WI38 (cell line): ENCODE measurements around the gene TADA2B.

ENCODE experiments used
- H3K4me3 ChIP-seq: 2 replicates; pipeline ENCODE4 v1.5.1; 2011; ENCODE audit warnings: low read depth, mild to moderate bottlenecking, control low read depth, low read length
- TF ChIP-seq, protein P1 (sequence below): IDR thresholded peaks from 2 replicates; pipeline ENCODE4 v1.5.1; 2012; ENCODE audit warnings: low read depth, mild to moderate bottlenecking, control low read depth, low read length

TADA2B gene

DNA sequence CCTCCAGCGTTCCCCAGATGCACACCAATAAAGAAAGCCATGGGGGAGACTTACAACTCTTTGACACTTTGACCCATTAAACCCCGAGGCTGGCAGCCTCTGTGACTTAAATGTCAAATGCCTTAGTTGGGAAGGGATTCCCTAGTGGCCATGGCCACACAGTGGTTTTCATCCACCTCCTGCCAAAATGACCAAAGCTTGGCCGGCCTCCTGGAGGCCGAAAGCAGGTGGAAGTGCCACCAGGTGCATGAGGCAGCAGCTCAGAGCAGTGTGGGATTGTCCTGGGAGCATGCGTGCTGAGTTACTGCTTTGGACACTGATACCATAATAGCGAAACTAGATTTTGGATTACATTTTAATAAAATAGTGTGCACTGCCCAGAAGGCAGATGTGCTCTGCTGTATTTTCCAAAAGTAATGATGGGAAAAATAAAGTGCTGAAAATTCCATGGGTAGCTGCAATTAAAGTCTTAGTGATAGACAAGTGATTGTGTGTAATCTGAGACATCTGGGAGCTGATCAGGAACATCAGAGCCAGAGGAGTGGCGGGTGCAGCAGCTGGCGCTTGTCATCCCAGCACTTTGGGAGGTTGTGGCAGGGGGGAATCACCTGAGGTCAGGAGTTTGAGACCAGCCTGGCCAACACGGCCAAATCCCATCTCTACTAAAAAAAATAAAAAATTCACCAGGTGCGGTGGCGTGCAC, 39.8 kb upstream of the TADA2B start:
- no peak overlapping the region for H3K4me3 ChIP-seq
- TF ChIP-seq, protein P1, sequence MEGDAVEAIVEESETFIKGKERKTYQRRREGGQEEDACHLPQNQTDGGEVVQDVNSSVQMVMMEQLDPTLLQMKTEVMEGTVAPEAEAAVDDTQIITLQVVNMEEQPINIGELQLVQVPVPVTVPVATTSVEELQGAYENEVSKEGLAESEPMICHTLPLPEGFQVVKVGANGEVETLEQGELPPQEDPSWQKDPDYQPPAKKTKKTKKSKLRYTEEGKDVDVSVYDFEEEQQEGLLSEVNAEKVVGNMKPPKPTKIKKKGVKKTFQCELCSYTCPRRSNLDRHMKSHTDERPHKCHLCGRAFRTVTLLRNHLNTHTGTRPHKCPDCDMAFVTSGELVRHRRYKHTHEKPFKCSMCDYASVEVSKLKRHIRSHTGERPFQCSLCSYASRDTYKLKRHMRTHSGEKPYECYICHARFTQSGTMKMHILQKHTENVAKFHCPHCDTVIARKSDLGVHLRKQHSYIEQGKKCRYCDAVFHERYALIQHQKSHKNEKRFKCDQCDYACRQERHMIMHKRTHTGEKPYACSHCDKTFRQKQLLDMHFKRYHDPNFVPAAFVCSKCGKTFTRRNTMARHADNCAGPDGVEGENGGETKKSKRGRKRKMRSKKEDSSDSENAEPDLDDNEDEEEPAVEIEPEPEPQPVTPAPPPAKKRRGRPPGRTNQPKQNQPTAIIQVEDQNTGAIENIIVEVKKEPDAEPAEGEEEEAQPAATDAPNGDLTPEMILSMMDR, result no peak

DNA sequence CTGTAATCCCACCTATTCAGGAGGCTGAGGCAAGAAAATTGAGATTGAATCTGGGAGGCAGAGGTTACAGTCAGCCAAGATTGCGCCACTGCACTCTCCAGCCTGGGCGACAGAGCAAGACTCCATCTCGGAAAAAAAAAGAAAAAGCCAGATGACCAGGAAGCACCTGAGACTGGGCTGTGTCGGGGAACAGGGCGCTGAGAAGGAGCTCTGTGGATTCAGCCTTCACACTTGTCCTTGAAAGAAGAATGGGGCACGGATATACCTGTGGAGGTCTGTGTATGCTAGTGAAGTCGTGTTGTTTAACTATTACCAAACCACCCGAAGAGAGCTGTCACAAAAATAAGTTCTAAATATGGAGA, 39.3 kb upstream of the TADA2B start:
- TF ChIP-seq, protein P1, result no peak
- H3K4me3 ChIP-seq, result no peak overlapping the region

DNA sequence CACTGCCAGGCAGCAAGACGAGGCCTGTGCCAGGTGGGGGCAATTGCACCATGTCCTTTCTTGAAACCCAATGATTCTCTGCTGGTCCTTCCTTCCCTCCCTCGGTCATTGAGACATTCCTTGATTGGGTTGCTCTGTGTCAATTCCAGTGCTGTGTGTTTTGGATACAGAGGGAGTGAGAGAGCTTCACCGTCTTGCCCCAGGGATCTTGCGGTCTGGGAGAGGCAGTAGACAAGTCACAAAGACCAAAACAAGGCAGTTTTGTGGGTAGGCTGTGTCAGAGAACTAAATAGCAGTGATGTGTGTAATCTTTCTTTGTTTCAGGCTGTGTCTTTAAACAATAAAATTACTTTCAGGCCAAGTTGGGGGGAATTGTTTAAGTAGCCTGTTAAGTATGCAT, 38.8 kb upstream of the TADA2B start:
- TF ChIP-seq, protein P1, result no peak
- H3K4me3 ChIP-seq, result no peak overlapping the region

DNA sequence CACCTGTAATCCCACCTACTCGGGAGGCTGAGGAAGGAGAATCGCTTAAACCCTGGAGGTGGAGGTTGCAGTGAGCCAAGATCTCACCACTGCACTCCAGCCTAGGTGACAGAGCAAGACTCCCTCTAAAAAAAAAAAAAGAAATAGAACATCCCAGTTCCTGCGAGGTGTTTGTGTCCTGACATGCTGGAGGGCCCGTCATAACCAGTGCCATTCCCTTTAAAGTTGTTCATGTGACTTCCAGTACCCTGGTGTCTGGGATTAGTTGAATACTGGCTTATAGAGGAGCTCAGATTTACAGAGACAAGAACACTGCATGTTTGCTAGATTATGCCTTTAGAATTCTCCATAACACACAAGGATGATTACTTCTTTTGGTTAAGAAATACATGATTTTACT, 37.6 kb upstream of the TADA2B start:
- TF ChIP-seq, protein P1, result no peak
- H3K4me3 ChIP-seq, result no peak overlapping the region

DNA sequence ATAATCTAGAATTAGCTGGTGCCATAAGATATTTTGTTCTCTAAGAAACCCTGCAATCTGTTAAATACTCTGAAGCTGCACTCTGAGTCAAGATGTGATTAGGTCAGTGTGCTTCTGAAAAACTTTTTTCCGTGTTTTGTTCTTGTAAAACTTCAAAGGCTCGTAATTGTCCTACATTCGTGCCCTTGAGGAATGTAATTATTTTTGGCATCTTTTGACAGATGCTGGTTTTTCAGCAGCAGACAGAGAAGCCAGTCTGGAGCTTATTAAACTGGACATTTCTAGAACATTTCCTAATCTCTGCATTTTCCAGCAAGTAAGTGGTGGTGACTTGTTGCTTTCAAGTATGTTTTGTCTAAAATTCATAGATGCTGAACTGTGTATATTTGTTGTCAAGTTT, 36.8 kb upstream of the TADA2B start:
- TF ChIP-seq, protein P1, result no peak

DNA sequence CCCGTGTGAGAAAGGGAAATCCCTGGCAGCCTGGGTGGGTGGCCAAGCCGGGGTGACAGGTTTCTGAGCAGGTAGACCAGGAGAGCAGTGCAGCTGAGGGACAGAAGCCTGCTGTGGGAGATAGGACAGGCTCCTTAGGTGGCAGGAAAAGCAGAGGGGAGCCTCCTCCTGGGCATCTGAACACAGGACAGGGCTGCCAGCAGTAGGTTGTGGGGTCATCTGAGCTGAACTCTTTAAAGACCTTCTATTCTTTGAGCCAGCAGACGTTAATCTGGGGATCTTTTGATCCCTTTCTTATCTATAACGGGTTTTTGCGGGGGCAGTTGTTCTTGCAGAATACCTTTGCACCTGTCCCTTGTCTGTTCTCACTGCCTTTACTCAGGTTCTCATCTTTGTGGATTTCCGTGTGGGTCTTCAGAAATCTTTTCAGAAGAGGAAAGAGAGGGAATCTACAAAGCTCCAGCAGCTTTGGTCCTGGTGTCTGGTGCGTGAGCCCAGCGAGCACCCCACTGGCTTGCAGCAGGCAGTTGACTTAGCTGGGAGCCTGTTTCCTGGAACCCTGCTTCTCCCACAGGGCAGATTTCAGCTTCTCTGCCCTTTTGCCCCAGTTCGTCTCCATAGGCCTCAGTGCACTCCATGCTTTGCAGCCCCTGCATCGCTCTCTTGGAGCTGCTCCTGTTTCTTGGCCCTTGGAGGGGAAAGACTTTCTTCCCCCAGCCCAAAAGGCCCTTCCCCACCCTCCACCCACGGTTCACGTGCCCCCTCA, 35.8 kb upstream of the TADA2B start:
- H3K4me3 ChIP-seq, result no peak overlapping the region
- TF ChIP-seq, protein P1, result no peak

More for the DNA sequence above, 36.8 kb upstream of the TADA2B start:
- no peak overlapping the region for H3K4me3 ChIP-seq

DNA sequence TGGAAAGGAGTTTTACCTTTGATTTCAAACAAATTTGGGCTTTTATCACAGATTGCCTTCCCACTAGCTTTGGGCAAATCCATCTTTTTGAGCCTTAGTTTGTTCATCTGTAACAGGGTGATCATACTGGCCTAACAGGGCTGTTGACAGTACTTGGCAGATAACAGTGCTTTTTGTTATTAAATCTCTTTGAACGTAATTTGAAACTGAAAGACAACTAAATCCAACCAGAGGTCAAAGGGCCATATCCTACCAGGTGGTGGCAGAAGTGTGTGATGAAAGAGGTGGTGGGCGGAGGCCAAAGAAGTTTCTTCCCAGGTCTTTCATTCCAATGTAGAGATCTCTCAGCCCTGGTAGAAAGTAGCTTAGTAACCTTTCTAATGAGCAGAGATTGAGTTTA, 35.2 kb upstream of the TADA2B start:
- no peak overlapping the region for H3K4me3 ChIP-seq
- TF ChIP-seq, protein P1, result no peak
